Measurements from ENCODE around the gene USP5.

DNA sequence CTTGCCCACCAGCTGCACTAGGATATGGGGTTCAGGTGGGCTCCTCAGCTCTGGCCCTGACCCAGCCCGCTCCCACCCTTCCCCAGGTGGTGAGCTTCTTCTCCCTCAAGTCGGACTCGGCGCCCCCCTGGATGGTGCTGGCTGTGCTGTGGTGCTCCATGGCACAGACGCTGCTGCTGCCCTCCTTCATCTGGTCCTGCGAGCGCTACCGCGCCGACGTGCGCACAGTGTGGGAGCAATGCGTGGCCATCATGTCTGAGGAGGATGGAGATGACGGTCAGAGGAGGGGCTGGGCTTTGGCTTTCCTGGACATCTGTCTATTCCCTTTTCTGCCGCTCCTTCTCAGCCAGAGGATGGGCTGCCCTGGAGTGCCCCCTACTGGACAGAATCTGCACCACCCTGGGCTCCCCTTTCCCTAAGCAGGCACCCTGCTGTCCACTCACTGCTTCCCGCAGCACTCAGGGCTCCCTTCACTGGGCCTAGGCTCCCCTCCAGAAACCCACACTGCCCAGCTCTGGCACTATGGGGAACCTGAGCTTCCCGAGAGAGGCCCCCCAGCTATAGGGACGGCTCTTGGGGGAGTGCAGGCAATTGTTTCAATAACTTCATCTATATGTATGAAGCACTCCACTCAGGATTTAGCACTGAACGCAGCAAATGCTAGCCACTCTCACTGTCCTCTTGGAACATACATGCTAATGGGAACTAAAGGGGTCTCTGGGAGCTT is 26.4 kb upstream of the USP5 start:
- TF ChIP-seq CTCF (IDR thresholded peaks at IDR 0.05) (peak; percentile 85 to 93 (median 90)), POLR2A (IDR thresholded peaks at IDR 0.05) (peak in 1 of 2 donors; percentile 29)

All from uterus (tissue), 2 donors.